Gastroesophageal sphincter (tissue), 3 donors: Measurements from ENCODE around the gene TMEFF2.

ENCODE experiments used
- CTCF ChIP-seq, 4 experiments: fragments of 200-600 bp in 2 of 4; fragments of 450-650 bp in 2 of 4; sonication (generic) in 1 of 4; IDR thresholded peaks; one replicate each; pipeline ENCODE4 v1.5.1; 2017 to 2019; ENCODE audit warnings: antibody characterized with exemption in 4 of 4, mild to moderate bottlenecking in 2 of 4, moderate library complexity in 2 of 4
- EP300 ChIP-seq: sonication (generic); formaldehyde crosslinking; IDR thresholded peaks from one replicate; pipeline ENCODE4 v1.6.1; 2017; ENCODE audit warnings: antibody characterized with exemption, mild to moderate bottlenecking
- POLR2A ChIP-seq, 2 donors: fragments of 450-650 bp; IDR thresholded peaks; one replicate each; pipeline ENCODE4 v1.6.1; 2017; ENCODE audit warnings: antibody characterized with exemption in 2 of 2, mild to moderate bottlenecking in 2 of 2, moderate library complexity in 1 of 2
- POLR2AphosphoS5 ChIP-seq: sonication (generic); formaldehyde crosslinking; IDR thresholded peaks from one replicate; pipeline ENCODE4 v1.6.1; 2017; ENCODE audit warnings: antibody characterized with exemption

GRCh38 chr2:191922736-191923651, 271.7 kb downstream of the TMEFF2 start:
- TF ChIP-seq CTCF (IDR thresholded peaks at IDR 0.05), result no peak
- TF ChIP-seq EP300, result no peak
- TF ChIP-seq POLR2AphosphoS5, result no peak
- no peak for TF ChIP-seq POLR2A (IDR thresholded peaks at IDR 0.05)
